Lower leg skin (tissue), 4 donors: Measurements from ENCODE around the gene MTERF4. TPM values are rescaled to one million over a fixed set of nuclear protein-coding genes. Genes with fewer than 3 reads are reported as not detected.
"Not testable (repeated sequence)": the region's sequence is repeated elsewhere in the genome, so short reads cannot be mapped to it uniquely, and the experiment has no call there.

Source experiments
- DNase-seq, 2 donors: peaks; one replicate each; pipeline ENCODE4 v3.0.0-alpha.2; 2019; ENCODE audit warnings: low spot score in 2 of 2
- H3K4me3 ChIP-seq: fragments of 200-600 bp; sonication (generic); 2 replicates; pipeline ENCODE4 v1.5.1; 2017; ENCODE audit warnings: mild to moderate bottlenecking, low read depth; ENCODE audit not compliant: poor library complexity, severe bottlenecking
- CTCF ChIP-seq, 3 donors: fragments of 450-650 bp; IDR thresholded peaks; one replicate each; pipeline ENCODE4 v1.5.1; 2016; ENCODE audit warnings: antibody characterized with exemption in 3 of 3, mild to moderate bottlenecking in 3 of 3, moderate library complexity in 2 of 3
- POLR2A ChIP-seq, 2 donors: fragments of 450-650 bp; IDR thresholded peaks; one replicate each; pipeline ENCODE4 v1.6.1; 2016 to 2017; ENCODE audit warnings: antibody characterized with exemption in 2 of 2, mild to moderate bottlenecking in 1 of 2, moderate library complexity in 1 of 2
- WGBS, 2 donors: methylation state at CpG; one replicate each; pipeline ENCODE4 v1.1.5; 2018; 5-methylcytosine and 5-hydroxymethylcytosine counted together
- intact Hi-C: fragments of 100-400 bp; cut with DNase I; formaldehyde crosslinking; loops from one replicate; pipeline ENCODE4 v1.15.0; 2023; ENCODE audit warnings: low total_unique reads
- total RNA-seq, 4 donors: library from RNA; depleted of rRNA; stranded (reverse); fragments of >200 nt; gene quantifications; one replicate each; pipeline ENCODE4 v1.1.0, GENCODE V29; 2016

MTERF4 gene
- total RNA-seq, 4 donors from 2014 or later = 26.4 to 58.2 (median 44.7) TPM

GRCh38 chr2:241109210-241110088 lies 7.4 kb upstream of the MTERF4 start:
- no peak for TF ChIP-seq CTCF (IDR thresholded peaks at IDR 0.05)
- TF ChIP-seq POLR2A (IDR thresholded peaks at IDR 0.05) = no peak
- H3K4me3 ChIP-seq = no peak overlapping the region
- peak in 1 of 2 donors; percentile 60 for DNase-seq
- 86 to 94% methylated on average over 14 of the region's 14 CpGs for WGBS, 2 donors
- intact Hi-C loops = no loop called here

- H3K4me3 ChIP-seq = no peak overlapping the region
- 77 to 84% methylated on average over 28 to 34 of the region's 35 CpGs for WGBS, 2 donors
- DNase-seq = peak in 1 of 2 donors; percentile 69
- intact Hi-C loops = no loop called here
- TF ChIP-seq CTCF (IDR thresholded peaks at IDR 0.05) = no peak
- no peak for TF ChIP-seq POLR2A (IDR thresholded peaks at IDR 0.05)
Observed at GRCh38 chr2:241108271-241109209, 6.5 kb upstream of the MTERF4 start.

- 90 to 93% methylated on average over 7 to 9 of the region's 9 CpGs for whole genome bisulfite sequencing, 2 donors
- intact Hi-C loops = no loop called here
- DNase-seq = peak in 1 of 2 donors; percentile 36
- H3K4me3 ChIP-seq = no peak overlapping the region
- TF ChIP-seq CTCF (IDR thresholded peaks at IDR 0.05) = no peak
- TF ChIP-seq POLR2A (IDR thresholded peaks at IDR 0.05) = no peak
Observed at GRCh38 chr2:241107031-241107783, 5.1 kb upstream of the MTERF4 start.

GRCh38 chr2:241105641-241106040 lies 3.6 kb upstream of the MTERF4 start:
- intact Hi-C loops = no loop called here
- whole genome bisulfite sequencing, 2 donors = 40 to 58% methylated on average over 3 of the region's 3 CpGs
- DNase-seq = peak in 1 of 2 donors; percentile 58
- no peak for TF ChIP-seq POLR2A (IDR thresholded peaks at IDR 0.05)
- no peak for TF ChIP-seq CTCF (IDR thresholded peaks at IDR 0.05)
- H3K4me3 ChIP-seq = no peak overlapping the region

- intact Hi-C loops, H3K4me3 ChIP-seq: not testable (repeated sequence)
- WGBS, 2 donors = 93 to 97% methylated on average over 10 of the region's 10 CpGs
- peak in 1 of 2 donors; percentile 68 for DNase-seq
Observed at GRCh38 chr2:241104611-241105010, 2.5 kb upstream of the MTERF4 start.
